GM18508 (cell line): ENCODE results near the gene HNRNPCL1.
"Not testable (repeated sequence)": the region's sequence is repeated elsewhere in the genome, so short reads cannot be mapped to it uniquely, and the experiment has no call there.

Source experiments
- ATAC-seq: cut with Tn5 transposase; IDR thresholded peaks from one replicate; pipeline ENCODE4 v1.9.1; 2021; ENCODE audit warnings: moderate number of reproducible peaks; ENCODE audit not compliant: insufficient read depth, unreplicated experiment

Gene HNRNPCL1

GRCh38 chr1:12848620-12849019 lies at the start of gene HNRNPCL1:
Gene HNRNPCL1, minus strand, starts transcription at chr1:12848720. Its CDS starts 431 bp downstream, at chr1:12848289.
- ATAC-seq: not testable (repeated sequence)

DNA sequence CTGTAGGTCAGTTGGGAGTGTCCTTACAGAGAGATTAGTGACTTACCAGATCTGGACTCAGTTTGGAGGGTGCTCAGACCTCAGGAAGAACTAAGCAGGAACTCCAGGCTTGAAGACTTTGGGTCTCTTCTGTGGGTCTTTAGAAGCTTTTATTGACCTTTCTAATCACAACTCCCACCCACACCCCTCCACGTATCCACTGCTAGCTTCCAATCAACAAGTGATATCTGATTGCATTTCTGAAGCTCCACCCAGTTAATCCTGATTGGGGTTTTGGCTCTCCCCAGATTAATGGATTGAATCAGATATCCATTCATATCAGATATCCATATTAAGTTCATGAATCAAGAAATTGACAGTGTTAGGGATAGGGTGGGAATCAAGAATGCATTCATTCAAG lies 49.6 kb upstream of the HNRNPCL1 start, which contains the start of gene PRAMEF10:
TSS of gene PRAMEF10 (minus strand) at position 101 of the 400 bp plus-strand sequence. CDS start 2,423 bp downstream, outside the sequence.
- not testable (repeated sequence) for ATAC-seq

DNA sequence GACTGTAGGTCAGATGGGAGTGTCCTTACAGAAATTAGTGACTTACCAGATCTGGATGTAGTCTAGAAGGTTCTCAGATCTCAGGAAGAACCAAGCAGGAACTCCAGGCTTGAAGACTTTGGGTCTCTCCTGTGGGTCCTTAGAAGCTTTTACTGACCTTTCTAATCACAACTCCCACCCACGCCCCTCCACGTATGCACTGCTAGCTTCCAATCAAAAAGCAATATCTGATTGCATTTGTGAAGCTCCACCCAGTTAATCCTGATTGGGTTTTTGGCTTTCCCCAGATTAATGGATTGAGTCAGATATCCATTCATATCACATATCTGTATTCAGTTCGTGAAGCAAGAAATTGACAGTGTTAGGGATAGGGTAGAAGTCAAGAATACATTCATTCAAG lies 37.6 kb upstream of the HNRNPCL1 start, which contains the start of gene PRAMEF4:
TSS of gene PRAMEF4 (minus strand) at position 101 of the 400 bp plus-strand sequence. CDS start 2,807 bp downstream, outside the sequence.
- not testable (repeated sequence) for ATAC-seq

GRCh38 chr1:12878453-12878852 lies 29.9 kb upstream of the HNRNPCL1 start:
- not testable (repeated sequence) for ATAC-seq

- ATAC-seq: not testable (repeated sequence)
Observed at GRCh38 chr1:12863131-12863880, 14.8 kb upstream of the HNRNPCL1 start.

DNA sequence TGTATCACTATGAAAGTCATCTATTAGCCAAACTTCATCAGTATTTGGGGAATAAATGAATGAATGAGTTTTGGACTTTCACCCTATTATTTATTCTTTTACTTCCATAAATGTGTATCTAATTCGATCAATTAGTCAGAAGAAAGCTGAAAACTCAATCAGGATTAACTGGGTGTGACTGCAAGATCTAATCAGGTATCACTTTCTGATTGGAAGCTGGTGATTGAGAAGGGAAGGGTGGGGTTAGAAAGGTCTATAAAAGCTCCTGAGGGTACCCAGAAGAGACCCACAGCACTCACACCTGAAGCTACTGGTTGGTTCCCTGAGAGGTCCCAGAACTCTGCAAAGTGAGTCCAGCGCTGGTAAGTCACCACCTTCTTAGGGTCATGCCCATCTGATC lies 8.3 kb upstream of the HNRNPCL1 start, which contains the start of gene PRAMEF2:
TSS of gene PRAMEF2 (plus strand) at position 301 of the 400 bp plus-strand sequence. CDS start 1,924 bp downstream, outside the sequence.
- not testable (repeated sequence) for ATAC-seq

DNA sequence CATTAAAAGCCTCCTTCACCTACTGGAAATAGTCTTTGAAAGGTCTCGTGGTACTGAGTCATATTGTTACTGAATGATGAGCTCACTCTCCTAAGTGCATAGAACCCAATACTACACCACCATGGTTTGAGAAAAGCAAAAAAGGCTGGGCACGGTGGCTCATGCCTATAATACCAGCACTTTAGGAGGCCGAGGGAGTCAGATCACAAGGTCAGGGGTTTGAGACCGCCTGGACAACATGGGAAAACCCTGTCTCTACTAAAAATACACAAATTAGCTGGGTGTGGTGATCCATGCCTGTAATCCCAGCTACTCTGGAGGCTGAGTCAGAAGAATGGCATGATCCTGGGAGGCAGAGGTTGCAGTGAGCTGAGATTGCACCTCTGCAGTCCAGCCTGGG lies 3.3 kb upstream of the HNRNPCL1 start:
- no peak for ATAC-seq

DNA sequence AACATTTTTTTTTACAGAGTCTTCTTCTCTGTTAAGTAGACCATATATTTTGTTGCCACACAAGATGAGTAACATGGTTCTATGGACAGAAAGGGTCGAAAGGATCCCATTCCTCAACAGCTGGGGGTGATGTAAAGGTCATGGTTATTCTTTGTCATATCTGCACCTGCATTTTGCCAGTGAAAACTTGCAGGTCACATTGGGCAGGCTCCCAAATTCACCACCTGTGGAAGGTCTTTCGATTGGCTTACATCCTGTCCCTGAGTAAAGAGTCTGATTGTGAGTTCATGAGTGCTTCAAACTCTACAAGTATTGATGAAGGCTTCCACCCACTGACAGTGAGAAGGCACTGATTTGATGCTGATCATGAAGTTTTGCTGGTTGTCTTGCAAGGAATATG lies 15.3 kb downstream of the HNRNPCL1 start:
- not testable (repeated sequence) for ATAC-seq

- not testable (repeated sequence) for ATAC-seq
Observed at GRCh38 chr1:12831310-12831709, 17.2 kb downstream of the HNRNPCL1 start, which contains the start of gene PRAMEF11. Gene PRAMEF11, minus strand, starts transcription at chr1:12831410. Its CDS starts 2,621 bp downstream, at chr1:12828789.

GRCh38 chr1:12819061-12819460 lies 29.5 kb downstream of the HNRNPCL1 start:
- ATAC-seq: not testable (repeated sequence)

GRCh38 chr1:12811409-12811784 lies 37.1 kb downstream of the HNRNPCL1 start:
- no peak for ATAC-seq

- no peak for ATAC-seq
Observed at GRCh38 chr1:12810691-12811408, 37.7 kb downstream of the HNRNPCL1 start.

GRCh38 chr1:12809933-12810332 lies 38.6 kb downstream of the HNRNPCL1 start:
- ATAC-seq: no peak

DNA sequence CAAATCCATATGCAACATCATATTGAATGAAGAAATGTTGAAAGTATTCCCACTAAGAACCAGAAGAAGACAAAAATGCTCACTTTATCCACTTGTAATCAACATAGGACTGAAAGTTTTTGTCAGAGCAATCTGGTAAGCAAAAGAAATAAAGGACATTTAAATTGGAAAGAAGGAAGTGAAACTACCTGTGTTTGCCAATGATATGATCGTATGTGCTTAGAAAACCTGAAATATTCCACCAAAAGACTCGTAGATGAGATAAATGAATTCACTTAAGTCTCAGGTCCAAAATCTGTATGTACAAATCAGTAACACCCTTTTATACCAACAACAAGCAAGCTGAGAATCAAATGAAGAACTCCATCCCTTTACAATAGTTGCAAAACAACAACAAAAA lies 48.8 kb downstream of the HNRNPCL1 start:
- no peak for ATAC-seq

DNA sequence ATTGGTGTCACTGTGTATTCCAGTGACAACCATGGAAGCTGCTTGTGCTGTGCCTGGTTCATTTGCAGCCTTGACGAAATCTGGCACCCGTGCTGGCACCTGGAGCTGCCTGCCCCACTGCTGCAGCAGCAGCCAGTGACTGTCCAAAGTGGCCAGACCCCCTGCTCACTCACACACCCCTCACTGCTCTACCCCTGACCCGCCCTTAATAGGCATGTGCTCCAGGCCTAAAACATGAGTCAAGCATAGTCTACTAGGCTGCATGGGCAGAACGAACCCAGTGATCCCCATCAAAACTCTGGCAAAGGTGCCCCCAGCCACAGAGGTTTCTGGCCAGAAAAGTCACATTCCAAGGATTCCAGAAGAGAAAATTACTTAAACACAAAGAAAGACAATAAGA lies 49.6 kb downstream of the HNRNPCL1 start:
- ATAC-seq: no peak
